Left ventricle myocardium inferior (tissue), 1 donor: ENCODE results near the gene KIAA1671. TPM values are rescaled to one million over a fixed set of nuclear protein-coding genes. Genes with fewer than 3 reads are reported as not detected.

Experiments used
- DNase-seq: peaks from one replicate; pipeline ENCODE4 v3.0.0-alpha.2; 2020
- H3K27ac ChIP-seq: fragments of 200-600 bp; replicated peaks from 2 replicates; pipeline ENCODE4 v1.8.0; 2021
- H3K27me3 ChIP-seq: fragments of 200-600 bp; 2 replicates; pipeline ENCODE4 v1.8.0; 2021; ENCODE audit warnings: low read depth
- H3K36me3 ChIP-seq: fragments of 200-600 bp; 2 replicates; pipeline ENCODE4 v1.8.0; 2021
- H3K4me1 ChIP-seq: fragments of 200-600 bp; 2 replicates; pipeline ENCODE4 v1.8.0; 2021
- H3K4me3 ChIP-seq: fragments of 200-600 bp; 2 replicates; pipeline ENCODE4 v1.8.0; 2021; ENCODE audit warnings: mild to moderate bottlenecking, moderate library complexity
- H3K9me3 ChIP-seq: fragments of 200-600 bp; replicated peaks from 2 replicates; pipeline ENCODE4 v1.8.0; 2021
- CTCF ChIP-seq: fragments of 200-600 bp; IDR thresholded peaks from 2 replicates; pipeline ENCODE4 v1.8.0; 2021; ENCODE audit warnings: antibody characterized with exemption, mild to moderate bottlenecking, borderline replicate concordance
- intact Hi-C: fragments of 100-400 bp; cut with micrococcal nuclease; formaldehyde crosslinking; loops from one replicate; pipeline ENCODE4 v1.11.0; 2022
- total RNA-seq: library from RNA; stranded (reverse); fragmentation: NEBNext Ultra II Directional; extraction: Animal tissue kit (Norgen Biotek cat#: 25700); gene quantifications from one replicate; pipeline ENCODE4 v1.2.1, GENCODE V29; 2021
- donor health status: DM: no; HTN: yes; CAD: no; lungs with severe emphysema.

The KIAA1671 gene
- total RNA-seq, 1 donor from 2014 or later: 12.2 TPM

DNA sequence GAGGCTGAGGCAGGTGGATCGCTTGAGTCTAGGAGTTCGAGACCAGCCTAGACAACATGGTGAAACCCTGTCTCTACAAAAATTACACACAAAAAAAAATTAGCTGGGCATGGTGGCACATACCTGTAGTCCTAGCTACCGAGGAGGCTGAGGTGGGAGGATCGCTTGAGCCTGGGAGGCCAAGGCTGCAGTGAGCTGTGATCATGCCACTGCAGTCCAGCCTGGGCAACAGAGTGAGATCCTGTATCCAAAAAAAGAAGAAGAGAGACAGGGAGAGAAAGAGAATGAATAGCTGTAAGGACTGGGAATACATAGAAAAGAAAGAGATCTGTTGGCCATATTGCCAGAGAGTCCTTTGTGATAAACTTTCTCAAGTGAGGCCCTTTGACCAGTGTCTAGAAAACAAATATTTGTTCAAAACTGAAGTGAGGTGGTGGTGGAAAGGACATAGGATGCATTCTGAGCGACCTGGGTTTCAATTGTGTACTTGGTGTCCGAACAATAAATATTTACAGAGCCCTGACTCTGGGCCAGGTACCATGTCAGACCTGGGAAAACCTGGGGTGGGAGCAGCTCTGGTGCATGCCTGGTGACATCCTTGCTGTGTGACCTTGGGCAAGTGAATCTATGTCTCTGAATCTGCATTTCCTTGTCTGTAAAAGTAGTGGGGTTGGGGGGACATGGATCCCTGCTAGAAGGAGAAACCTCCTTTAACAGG, 157.5 kb downstream of the KIAA1671 start:
- Histone ChIP-seq H3K9me3 (peaks cover 4% of the 10 kb centered on the region), H3K27me3 (no peaks in the 10 kb centered on the region), H3K4me1 (peaks cover 48% of the 10 kb centered on the region), H3K36me3 (no peaks in the 10 kb centered on the region), H3K27ac (peak overlapping the region; percentile 86), H3K4me3 (no peak overlapping the region)
- intact Hi-C loops: no loop called here
- no peak for TF ChIP-seq CTCF
- no peak for DNase-seq

- Histone ChIP-seq H3K36me3 (no peaks in the 10 kb centered on the region), H3K9me3 (peaks cover 4% of the 10 kb centered on the region), H3K4me3 (peak overlapping the region; percentile 82), H3K4me1 (peaks cover 51% of the 10 kb centered on the region), H3K27me3 (no peaks in the 10 kb centered on the region), H3K27ac (peak overlapping the region; percentile 86)
- no peak for TF ChIP-seq CTCF
- intact Hi-C loops: no loop called here
- DNase-seq: no peak
These were observed 158.0 kb downstream of the KIAA1671 start for GRCh38 chr22:25110596-25110845.

GRCh38 chr22:25110846-25111578, 158.5 kb downstream of the KIAA1671 start:
- peak; percentile 31 for DNase-seq
- Histone ChIP-seq H3K36me3 (no peaks in the 10 kb centered on the region), H3K4me1 (peaks cover 51% of the 10 kb centered on the region), H3K9me3 (peaks cover 4% of the 10 kb centered on the region), H3K27ac (peak overlapping the region; percentile 86), H3K27me3 (no peaks in the 10 kb centered on the region), H3K4me3 (peak overlapping the region; percentile 82)
- peak; percentile 67 for TF ChIP-seq CTCF
- intact Hi-C loops: no loop called here

- intact Hi-C loops: no loop called here
- H3K27me3 ChIP-seq: no peaks in the 10 kb centered on the region
- peak overlapping the region; percentile 86 for H3K27ac ChIP-seq
- H3K4me3 ChIP-seq: peak overlapping the region; percentile 82
- peaks cover 4% of the 10 kb centered on the region for H3K9me3 ChIP-seq
- no peaks in the 10 kb centered on the region for H3K36me3 ChIP-seq
- peaks cover 51% of the 10 kb centered on the region for H3K4me1 ChIP-seq
- no peak for TF ChIP-seq CTCF
- DNase-seq: no peak
These were observed 159.3 kb downstream of the KIAA1671 start for GRCh38 chr22:25111579-25112517.

DNA sequence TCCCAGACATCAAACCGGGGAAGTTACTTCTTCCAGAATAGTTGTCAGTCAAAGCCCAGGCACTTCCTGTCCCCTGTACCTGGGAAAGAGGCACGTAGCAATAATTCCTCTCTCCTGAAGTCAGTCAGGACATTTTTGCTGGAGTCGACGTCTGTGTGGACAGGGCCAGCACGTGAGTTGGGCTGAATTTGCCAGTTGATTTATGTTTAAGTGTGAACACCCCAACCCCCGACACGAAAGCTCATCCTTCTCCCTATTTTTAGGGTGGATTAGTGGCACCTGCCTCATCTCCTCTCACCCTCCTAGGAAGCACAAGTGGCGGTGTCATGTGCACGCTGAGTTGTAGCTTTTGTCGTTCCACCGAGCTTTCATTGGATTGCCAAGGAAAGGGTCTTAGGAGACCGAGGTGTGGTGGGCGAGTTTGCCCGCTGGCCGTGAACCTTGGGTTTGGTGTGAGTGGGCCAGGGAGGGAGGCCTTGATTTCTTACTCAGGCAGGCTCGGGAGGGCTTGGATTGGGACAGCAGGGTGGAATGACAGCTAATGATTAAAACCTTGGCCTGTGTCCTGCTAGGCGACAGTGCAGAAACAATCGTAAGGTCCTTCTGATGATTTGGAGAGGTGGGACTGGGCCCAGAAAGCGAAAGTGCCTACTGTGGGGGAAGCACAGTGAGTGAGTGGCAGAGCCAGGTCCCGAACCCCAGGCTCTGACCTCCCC, 160.2 kb downstream of the KIAA1671 start:
- no peak for TF ChIP-seq CTCF
- no peak for DNase-seq
- peaks cover 51% of the 10 kb centered on the region for H3K4me1 ChIP-seq
- intact Hi-C loops: no loop called here
- no peaks in the 10 kb centered on the region for H3K27me3 ChIP-seq
- peaks cover 4% of the 10 kb centered on the region for H3K9me3 ChIP-seq
- H3K36me3 ChIP-seq: no peaks in the 10 kb centered on the region
- peak overlapping the region; percentile 82 for H3K4me3 ChIP-seq
- H3K27ac ChIP-seq: peak overlapping the region; percentile 86
